ENCODE results near the gene PRRC2A.
"Not testable (repeated sequence)": the region's sequence is repeated elsewhere in the genome, so short reads cannot be mapped to it uniquely, and the experiment has no call there.

PRRC2A gene

GRCh38 chr6:31586008-31586407 lies 34.5 kb upstream of the PRRC2A start, which contains the start of gene LST1:
TSS of gene LST1 (plus strand) at chr6:31586277. CDS start at chr6:31587300, 1,023 bp downstream.
- no peak for DNase-seq (ENCODE audit: low spot score)

GRCh38 chr6:31586599-31587281 lies 33.8 kb upstream of the PRRC2A start:
- peak; percentile 53 for DNase-seq (ENCODE audit: low spot score)

- DNase-seq (ENCODE audit: low spot score) = no peak
Observed at GRCh38 chr6:31587791-31588777, 32.4 kb upstream of the PRRC2A start.

GRCh38 chr6:31588871-31589650 lies 31.5 kb upstream of the PRRC2A start:
- DNase-seq (ENCODE audit: low spot score) = no peak

GRCh38 chr6:31590691-31591090 lies 29.8 kb upstream of the PRRC2A start:
- DNase-seq (ENCODE audit: low spot score) = not testable (repeated sequence)

GRCh38 chr6:31592396-31592771 lies 28.1 kb upstream of the PRRC2A start:
- no peak for DNase-seq (ENCODE audit: low spot score)

GRCh38 chr6:31597006-31597405 lies 23.5 kb upstream of the PRRC2A start:
- peak; percentile 80 for DNase-seq (ENCODE audit: low spot score)

- DNase-seq (ENCODE audit: low spot score) = no peak
Observed at GRCh38 chr6:31607317-31607716, 13.2 kb upstream of the PRRC2A start.

GRCh38 chr6:31609519-31610406 lies 10.8 kb upstream of the PRRC2A start:
- no peak for DNase-seq (ENCODE audit: low spot score)

GRCh38 chr6:31610968-31611367 lies 9.5 kb upstream of the PRRC2A start:
- no peak for DNase-seq (ENCODE audit: low spot score)

GRCh38 chr6:31614075-31614619 lies 6.4 kb upstream of the PRRC2A start:
- DNase-seq (ENCODE audit: low spot score) = no peak

GRCh38 chr6:31614684-31615578 lies 5.6 kb upstream of the PRRC2A start, which contains the start of gene AIF1:
TSS of gene AIF1 (plus strand) at chr6:31615234. CDS start at chr6:31615330, 96 bp downstream.
- no peak for DNase-seq (ENCODE audit: low spot score)

GRCh38 chr6:31615748-31616147 lies 4.8 kb upstream of the PRRC2A start:
- peak; percentile 47 for DNase-seq (ENCODE audit: low spot score)

GRCh38 chr6:31617010-31617409 lies 3.5 kb upstream of the PRRC2A start:
- no peak for DNase-seq (ENCODE audit: low spot score)

- peak; percentile 99 for DNase-seq (ENCODE audit: low spot score)
Observed at GRCh38 chr6:31619805-31620585, 520 bp upstream of the PRRC2A start.

GRCh38 chr6:31621320-31621939 lies 915 bp downstream of the PRRC2A start:
- no peak for DNase-seq (ENCODE audit: low spot score)

- DNase-seq (ENCODE audit: low spot score) = no peak
Observed at GRCh38 chr6:31621991-31622390, 1.5 kb downstream of the PRRC2A start.

- no peak for DNase-seq (ENCODE audit: low spot score)
Observed at GRCh38 chr6:31622684-31623091, 2.2 kb downstream of the PRRC2A start.

Data from CD4-positive, alpha-beta T cell treated with Interleukin-6 at 100 ng/mL for 8 hours (primary cell).